Mesenchymal stem cell (in vitro differentiated cells and primary cell): ENCODE data around the gene SPATA46.

Experiments used
- DNase-seq: peaks from one replicate; pipeline ENCODE4 v3.0.0-alpha.2; 2013
- H2AFZ ChIP-seq: one replicate; pipeline ENCODE4 v1.6.1; 2013; ENCODE audit warnings: low read depth, mild to moderate bottlenecking, control low read depth, inconsistent platforms, low read length, moderate library complexity
- H2AK5ac ChIP-seq: 2 replicates; pipeline ENCODE4 v1.6.1; 2013; ENCODE audit warnings: low read length, moderate library complexity, mild to moderate bottlenecking, inconsistent platforms; ENCODE audit not compliant: severe bottlenecking
- H2BK120ac ChIP-seq: one replicate; pipeline ENCODE4 v1.6.1; 2013; ENCODE audit warnings: low read depth, mild to moderate bottlenecking, inconsistent platforms, low read length, moderate library complexity
- H2BK12ac ChIP-seq, 2 experiments: one replicate each; pipeline ENCODE4 v1.6.1; 2013; ENCODE audit warnings: inconsistent platforms in 2 of 2, low read length in 2 of 2, mild to moderate bottlenecking in 2 of 2, moderate library complexity in 2 of 2, control low read depth in 1 of 2
- H2BK15ac ChIP-seq: one replicate; pipeline ENCODE4 v1.6.1; 2013; ENCODE audit warnings: mild to moderate bottlenecking, low read depth, inconsistent platforms; ENCODE audit not compliant: poor library complexity, severe bottlenecking
- H2BK5ac ChIP-seq: 2 replicates; pipeline ENCODE4 v1.6.1; 2013; ENCODE audit warnings: low read depth, mild to moderate bottlenecking, low read length, control low read depth, inconsistent platforms; ENCODE audit not compliant: poor library complexity, severe bottlenecking
- H3K14ac ChIP-seq, 2 experiments: one replicate each; pipeline ENCODE4 v1.6.1; 2013; ENCODE audit warnings: inconsistent platforms in 2 of 2, low read length in 2 of 2, control low read depth in 1 of 2, mild to moderate bottlenecking in 1 of 2, moderate library complexity in 1 of 2
- H3K18ac ChIP-seq, 2 experiments: one replicate each; pipeline ENCODE4 v1.6.1; 2013; ENCODE audit warnings: inconsistent platforms in 2 of 2, low read length in 2 of 2, control low read depth in 1 of 2, low read depth in 1 of 2, mild to moderate bottlenecking in 1 of 2
- H3K23ac ChIP-seq, 2 experiments: one replicate each; pipeline ENCODE4 v1.6.1; 2013; ENCODE audit warnings: inconsistent platforms in 2 of 2, low read length in 2 of 2, mild to moderate bottlenecking in 2 of 2, moderate library complexity in 2 of 2, control low read depth in 1 of 2
- H3K27ac ChIP-seq: 2 replicates; pipeline ENCODE4 v1.5.1; 2013; ENCODE audit warnings: mild to moderate bottlenecking, moderate library complexity, low read length, control low read depth, inconsistent platforms; ENCODE audit not compliant: poor library complexity, severe bottlenecking
- H3K27me3 ChIP-seq, 2 experiments: 2 replicates each; pipeline versions ENCODE4 v1.6.1 to v1.7.0; 2013; ENCODE audit warnings: low read length in 2 of 2, mild to moderate bottlenecking in 2 of 2, moderate library complexity in 2 of 2, control low read depth in 1 of 2, inconsistent platforms in 1 of 2; ENCODE audit not compliant: control insufficient read depth in 1 of 2, insufficient read depth in 1 of 2
- H3K36me3 ChIP-seq, 2 experiments: 2 replicates each; pipeline versions ENCODE4 v1.6.1 to v1.7.0; 2013; ENCODE audit warnings: low read length in 2 of 2, control low read depth in 1 of 2, inconsistent platforms in 1 of 2, low read depth in 1 of 2, mild to moderate bottlenecking in 1 of 2; ENCODE audit not compliant: insufficient read depth in 2 of 2, control insufficient read depth in 1 of 2
- H3K4ac ChIP-seq, 2 experiments: one replicate each; pipeline ENCODE4 v1.6.1; 2013; ENCODE audit warnings: inconsistent platforms in 2 of 2, low read length in 2 of 2, mild to moderate bottlenecking in 2 of 2, moderate library complexity in 2 of 2, control low read depth in 1 of 2, low read depth in 1 of 2
- H3K4me1 ChIP-seq: 2 replicates; pipeline ENCODE4 v1.6.1; 2013; ENCODE audit warnings: low read depth, low read length, control low read depth; ENCODE audit not compliant: control insufficient read depth, insufficient read depth
- H3K4me2 ChIP-seq: 2 replicates; pipeline ENCODE4 v1.6.1; 2013; ENCODE audit warnings: low read length, mild to moderate bottlenecking, inconsistent platforms; ENCODE audit not compliant: poor library complexity, severe bottlenecking
- H3K4me3 ChIP-seq, 2 experiments: 2 replicates each; pipeline versions ENCODE4 v1.5.1 to v1.7.0; 2013; ENCODE audit warnings: low read length in 2 of 2, mild to moderate bottlenecking in 2 of 2, control low read depth in 1 of 2, low read depth in 1 of 2; ENCODE audit not compliant: insufficient read depth in 1 of 2
- H3K79me1 ChIP-seq: replicated peaks from 2 replicates; pipeline ENCODE4 v1.6.1; 2013; ENCODE audit warnings: mild to moderate bottlenecking, control low read depth, low read length, inconsistent platforms; ENCODE audit not compliant: poor library complexity, severe bottlenecking
- H3K9ac ChIP-seq: 2 replicates; pipeline ENCODE4 v1.7.0; 2013; ENCODE audit warnings: mild to moderate bottlenecking, low read length, moderate library complexity
- H3K9me3 ChIP-seq: 2 replicates; pipeline ENCODE4 v1.7.0; 2013; ENCODE audit warnings: mild to moderate bottlenecking, low read length; ENCODE audit not compliant: control insufficient read depth
- H4K8ac ChIP-seq: one replicate; pipeline ENCODE4 v1.6.1; 2013; ENCODE audit warnings: inconsistent platforms, mild to moderate bottlenecking, low read length, moderate library complexity
- H4K91ac ChIP-seq: one replicate; pipeline ENCODE4 v1.6.1; 2013; ENCODE audit warnings: mild to moderate bottlenecking, low read length, inconsistent platforms
- WGBS: methylation state at CpG from one replicate; pipeline ENCODE4 v1.1.7; 2013; ENCODE audit warnings: mixed read lengths; 5-methylcytosine and 5-hydroxymethylcytosine counted together

Gene SPATA46

DNA sequence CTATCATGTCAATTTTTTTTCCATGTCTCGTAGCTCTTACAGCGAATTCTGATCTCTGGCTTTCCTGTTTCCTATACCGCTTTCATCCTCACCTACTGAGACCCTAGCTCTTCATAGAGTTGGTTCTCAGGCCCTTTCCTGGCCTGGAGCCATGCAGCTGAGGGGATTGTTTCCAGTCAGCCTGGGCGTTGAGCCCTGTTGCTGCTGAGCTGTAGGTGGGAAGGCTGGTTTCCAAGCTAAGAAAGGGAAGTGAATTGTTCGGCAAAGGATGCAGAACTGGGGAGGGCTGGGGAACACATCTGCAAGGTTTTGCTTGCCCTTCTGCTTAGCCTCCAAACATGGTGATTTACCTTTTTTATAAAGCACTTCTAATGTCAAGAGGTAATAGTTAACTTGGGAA lies 41.5 kb downstream of the SPATA46 start:
- H3K4me3 ChIP-seq = no peak overlapping the region
- no peak overlapping the region for H2BK15ac ChIP-seq
- no peaks in the 10 kb centered on the region for H3K4me1 ChIP-seq
- H3K4ac ChIP-seq = no peak overlapping the region
- H3K14ac ChIP-seq = no peak overlapping the region
- H3K4me2 ChIP-seq = no peak overlapping the region
- no peak overlapping the region for H2AK5ac ChIP-seq
- no peak overlapping the region for H2BK120ac ChIP-seq
- H2BK5ac ChIP-seq = no peak overlapping the region
- H2BK12ac ChIP-seq = no peak overlapping the region
- H3K18ac ChIP-seq = no peak overlapping the region
- H3K36me3 ChIP-seq = no peaks in the 10 kb centered on the region
- H3K9me3 ChIP-seq = no peaks in the 10 kb centered on the region
- no peaks in the 10 kb centered on the region for H3K79me1 ChIP-seq
- no peak for DNase-seq
- H4K8ac ChIP-seq = no peak overlapping the region
- no peak overlapping the region for H3K27ac ChIP-seq
- 95% methylated on average over 5 of the region's 5 CpGs for WGBS
- no peak overlapping the region for H3K23ac ChIP-seq
- H3K9ac ChIP-seq = no peak overlapping the region
- peaks cover 0 to 32% of the 10 kb centered on the region in 2 experiments for H3K27me3 ChIP-seq
- no peak overlapping the region for H2AFZ ChIP-seq
- no peak overlapping the region for H4K91ac ChIP-seq

DNA sequence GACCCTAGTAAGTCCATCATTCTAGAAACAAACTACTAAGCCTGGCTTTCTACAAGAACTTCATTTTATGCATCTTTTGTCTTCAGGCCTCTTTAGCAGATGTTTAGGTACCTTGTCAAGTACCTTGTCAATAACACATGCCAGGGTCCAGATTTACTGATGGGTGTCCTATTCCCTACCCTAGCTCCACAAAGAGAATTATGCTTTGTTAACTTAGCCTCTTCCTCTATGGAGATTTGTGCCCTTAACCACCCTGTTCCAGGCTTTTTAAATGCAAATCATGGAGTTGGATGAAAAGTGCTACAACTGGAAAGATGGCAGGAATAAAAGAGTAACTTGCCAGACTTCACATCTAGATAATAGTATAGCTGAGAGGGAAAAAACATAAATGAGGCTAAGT lies 42.7 kb downstream of the SPATA46 start:
- H4K91ac ChIP-seq = no peak overlapping the region
- H3K79me1 ChIP-seq = no peaks in the 10 kb centered on the region
- no peak for DNase-seq
- H3K18ac ChIP-seq = no peak overlapping the region
- H3K4me1 ChIP-seq = no peaks in the 10 kb centered on the region
- H3K9me3 ChIP-seq = no peaks in the 10 kb centered on the region
- no peak overlapping the region for H3K4me3 ChIP-seq
- H3K27me3 ChIP-seq = peaks cover 0 to 32% of the 10 kb centered on the region in 2 experiments
- H2BK15ac ChIP-seq = no peak overlapping the region
- no peak overlapping the region for H3K4ac ChIP-seq
- H3K9ac ChIP-seq = no peak overlapping the region
- H3K27ac ChIP-seq = no peak overlapping the region
- H2BK12ac ChIP-seq = no peak overlapping the region
- no peak overlapping the region for H4K8ac ChIP-seq
- no peak overlapping the region for H2BK120ac ChIP-seq
- no peak overlapping the region for H3K14ac ChIP-seq
- H3K23ac ChIP-seq = no peak overlapping the region
- no peak overlapping the region for H3K4me2 ChIP-seq
- H3K36me3 ChIP-seq = no peaks in the 10 kb centered on the region
- H2AK5ac ChIP-seq = no peak overlapping the region
- H2BK5ac ChIP-seq = no peak overlapping the region
- no peak overlapping the region for H2AFZ ChIP-seq

GRCh38 chr1:162329826-162330225 lies 46.8 kb downstream of the SPATA46 start:
- Histone ChIP-seq H2BK15ac (no peak overlapping the region), H2BK5ac (no peak overlapping the region), H3K4me2 (no peak overlapping the region), H2AFZ (no peak overlapping the region), H3K14ac (no peak overlapping the region), H3K4ac (no peak overlapping the region), H3K4me1 (no peaks in the 10 kb centered on the region), H3K27ac (no peak overlapping the region), H2BK120ac (no peak overlapping the region), H4K8ac (no peak overlapping the region), H3K27me3 (peaks cover 0 to 19% of the 10 kb centered on the region in 2 experiments), H3K9me3 (no peaks in the 10 kb centered on the region), H4K91ac (no peak overlapping the region), H3K23ac (no peak overlapping the region), H3K36me3 (no peaks in the 10 kb centered on the region), H3K79me1 (no peaks in the 10 kb centered on the region), H3K4me3 (no peak overlapping the region), H3K18ac (no peak overlapping the region), H2AK5ac (no peak overlapping the region), H2BK12ac (no peak overlapping the region), H3K9ac (no peak overlapping the region)
- WGBS = 100% methylated on average over 2 of the region's 3 CpGs
- DNase-seq = no peak

DNA sequence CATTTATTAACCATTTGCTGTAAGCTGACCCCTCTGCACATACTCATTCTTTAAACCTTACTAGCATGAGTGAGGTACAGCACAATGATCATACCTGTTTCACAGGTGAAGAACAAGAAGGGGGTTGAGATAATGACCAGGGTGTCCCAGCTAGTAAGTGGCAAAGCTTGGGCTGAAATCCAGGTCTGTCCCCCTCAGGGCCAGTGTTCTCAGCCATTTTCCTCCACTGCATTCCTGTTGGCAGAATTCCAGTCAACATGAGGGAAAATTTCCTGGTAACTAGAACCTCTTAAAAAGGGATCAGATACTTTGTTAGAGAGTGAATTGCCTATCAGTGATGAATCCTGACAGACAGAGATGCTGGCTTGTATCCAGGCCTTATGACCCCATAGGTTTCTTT lies 48.1 kb downstream of the SPATA46 start:
- H2BK5ac ChIP-seq = no peak overlapping the region
- no peak overlapping the region for H2AFZ ChIP-seq
- H3K4ac ChIP-seq = no peak overlapping the region
- H2BK12ac ChIP-seq = no peak overlapping the region
- no peak overlapping the region for H3K23ac ChIP-seq
- H4K8ac ChIP-seq = no peak overlapping the region
- H2BK15ac ChIP-seq = no peak overlapping the region
- H4K91ac ChIP-seq = no peak overlapping the region
- no peak overlapping the region for H3K9ac ChIP-seq
- H3K27me3 ChIP-seq = peaks cover 0 to 14% of the 10 kb centered on the region in 2 experiments
- H3K36me3 ChIP-seq = no peaks in the 10 kb centered on the region
- H3K79me1 ChIP-seq = no peaks in the 10 kb centered on the region
- H3K9me3 ChIP-seq = no peaks in the 10 kb centered on the region
- no peak overlapping the region for H2AK5ac ChIP-seq
- DNase-seq = no peak
- H3K27ac ChIP-seq = no peak overlapping the region
- no peak overlapping the region for H3K14ac ChIP-seq
- no peak overlapping the region for H3K18ac ChIP-seq
- no peaks in the 10 kb centered on the region for H3K4me1 ChIP-seq
- H3K4me3 ChIP-seq = no peak overlapping the region
- no peak overlapping the region for H3K4me2 ChIP-seq
- no peak overlapping the region for H2BK120ac ChIP-seq
